Measurements from ENCODE around the gene INTS3.

- no peak for TF ChIP-seq CTCF (IDR thresholded peaks at IDR 0.05)
- TF ChIP-seq ZFX (IDR thresholded peaks at IDR 0.05; ENCODE audit: borderline replicate concordance), result no peak
These were observed 636 bp downstream of the INTS3 start for GRCh38 chr1:153728305-153729066.

All from 22Rv1 (cell line).